H9 (cell line): ENCODE data around the gene YIPF2. TPM values are rescaled to one million over a fixed set of nuclear protein-coding genes. Genes with fewer than 3 reads are reported as not detected.

ENCODE experiments used
- DNase-seq: peaks from one replicate; pipeline ENCODE4 v3.0.0-alpha.2; 2017
- H2AFZ ChIP-seq: one replicate; pipeline ENCODE4 v1.6.1; 2013; ENCODE audit warnings: mild to moderate bottlenecking, low read length, control low read depth, moderate library complexity
- H2AK5ac ChIP-seq: 2 replicates; pipeline ENCODE4 v1.6.1; 2013; ENCODE audit warnings: low read length, control low read depth, mixed read lengths; ENCODE audit not compliant: insufficient read length
- H2BK120ac ChIP-seq: one replicate; pipeline ENCODE4 v1.6.1; 2013; ENCODE audit warnings: low read depth, mild to moderate bottlenecking, low read length, control low read depth, inconsistent platforms; ENCODE audit not compliant: poor library complexity, severe bottlenecking
- H2BK12ac ChIP-seq: 2 replicates; pipeline ENCODE4 v1.6.1; 2013; ENCODE audit warnings: low read length, control low read depth, mixed read lengths, low read depth; ENCODE audit not compliant: insufficient read length
- H2BK15ac ChIP-seq: 2 replicates; pipeline ENCODE4 v1.6.1; 2013; ENCODE audit warnings: low read depth, low read length, control low read depth
- H2BK20ac ChIP-seq: one replicate; pipeline ENCODE4 v1.6.1; 2013; ENCODE audit warnings: low read depth, mild to moderate bottlenecking, low read length, control low read depth, inconsistent platforms; ENCODE audit not compliant: poor library complexity, severe bottlenecking
- H2BK5ac ChIP-seq: 2 replicates; pipeline ENCODE4 v1.6.1; 2013; ENCODE audit warnings: low read length, control low read depth, mixed read lengths; ENCODE audit not compliant: insufficient read length
- H3K14ac ChIP-seq: 2 replicates; pipeline ENCODE4 v1.6.1; 2013; ENCODE audit warnings: low read length, control low read depth; ENCODE audit not compliant: insufficient read depth
- H3K18ac ChIP-seq: 2 replicates; pipeline ENCODE4 v1.6.1; 2013; ENCODE audit warnings: low read depth, mild to moderate bottlenecking, mixed read lengths, low read length, control low read depth; ENCODE audit not compliant: insufficient read length
- H3K23ac ChIP-seq: 2 replicates; pipeline ENCODE4 v1.6.1; 2013; ENCODE audit warnings: low read length, control low read depth, mixed read lengths, low read depth; ENCODE audit not compliant: insufficient read length
- H3K23me2 ChIP-seq: 2 replicates; pipeline ENCODE4 v1.6.1; 2013; ENCODE audit warnings: low read depth, mild to moderate bottlenecking, mixed read lengths, low read length, control low read depth; ENCODE audit not compliant: insufficient read length, poor library complexity, severe bottlenecking
- H3K27ac ChIP-seq: 2 replicates; pipeline ENCODE4 v1.5.1; 2013; ENCODE audit warnings: low read length, control low read depth, mixed read lengths, low read depth; ENCODE audit not compliant: insufficient read length
- H3K27me3 ChIP-seq: 2 replicates; pipeline ENCODE4 v1.6.1; 2013; ENCODE audit warnings: low read length, control low read depth, inconsistent platforms; ENCODE audit not compliant: insufficient read depth
- H3K4ac ChIP-seq: 2 replicates; pipeline ENCODE4 v1.6.1; 2013; ENCODE audit warnings: low read depth, mild to moderate bottlenecking, control low read depth, inconsistent platforms, low read length, moderate library complexity
- H3K4me1 ChIP-seq: 2 replicates; pipeline ENCODE4 v1.6.1; 2013; ENCODE audit warnings: low read length, control low read depth, inconsistent platforms; ENCODE audit not compliant: insufficient read depth
- H3K4me2 ChIP-seq: 2 replicates; pipeline ENCODE4 v1.6.1; 2013; ENCODE audit warnings: low read length, control low read depth, mixed read lengths; ENCODE audit not compliant: insufficient read length, insufficient read depth
- H3K56ac ChIP-seq: 2 replicates; pipeline ENCODE4 v1.6.1; 2013; ENCODE audit warnings: low read depth, mild to moderate bottlenecking, mixed read lengths, low read length, control low read depth; ENCODE audit not compliant: insufficient read length
- H3K79me1 ChIP-seq: 2 replicates; pipeline ENCODE4 v1.6.1; 2013; ENCODE audit warnings: low read depth, mild to moderate bottlenecking, moderate library complexity, low read length, control low read depth, inconsistent platforms; ENCODE audit not compliant: insufficient read depth, poor library complexity, severe bottlenecking
- H3K79me2 ChIP-seq: 2 replicates; pipeline ENCODE4 v1.6.1; 2013; ENCODE audit warnings: low read length, control low read depth, inconsistent platforms; ENCODE audit not compliant: insufficient read depth
- H3K9ac ChIP-seq: 2 replicates; pipeline ENCODE4 v1.6.1; 2013; ENCODE audit warnings: low read length, control low read depth, mixed read lengths; ENCODE audit not compliant: insufficient read length; ENCODE audit errors: extremely low read depth
- H3K9me3 ChIP-seq: one replicate; pipeline ENCODE4 v1.6.1; 2013; ENCODE audit warnings: low read depth, low read length, inconsistent platforms; ENCODE audit not compliant: control insufficient read depth
- H3T11ph ChIP-seq: one replicate; pipeline ENCODE4 v1.6.1; 2013; ENCODE audit warnings: mild to moderate bottlenecking, low read length, control low read depth, inconsistent platforms
- H4K20me1 ChIP-seq: one replicate; pipeline ENCODE4 v1.6.1; 2013; ENCODE audit not compliant: control insufficient read depth, insufficient read length, insufficient read depth
- H4K5ac ChIP-seq: 2 replicates; pipeline ENCODE4 v1.6.1; 2013; ENCODE audit warnings: low read depth, mild to moderate bottlenecking, mixed read lengths, low read length, control low read depth; ENCODE audit not compliant: insufficient read length
- H4K8ac ChIP-seq: replicated peaks from 2 replicates; pipeline ENCODE4 v1.6.1; 2013; ENCODE audit warnings: low read length, control low read depth, mixed read lengths, low read depth; ENCODE audit not compliant: insufficient read length
- H4K91ac ChIP-seq: 2 replicates; pipeline ENCODE4 v1.6.1; 2013; ENCODE audit warnings: low read depth, mild to moderate bottlenecking, moderate library complexity, mixed read lengths, low read length, control low read depth; ENCODE audit not compliant: insufficient read length
- H3K27ac Mint-ChIP-seq, 3 experiments: 2 replicates in 2 of 3; 3 replicates in 1 of 3; pipeline ENCODE4 v1.8.0; 2020 to 2021; ENCODE audit warnings: mixed read lengths in 3 of 3, mild to moderate bottlenecking in 1 of 3, moderate library complexity in 1 of 3
- H3K27me3 Mint-ChIP-seq: 2 replicates; pipeline ENCODE4 v1.8.0; 2021; ENCODE audit warnings: low read depth, mild to moderate bottlenecking, moderate library complexity, mixed read lengths
- H3K36me3 Mint-ChIP-seq, 3 experiments: 2 replicates in 2 of 3; 3 replicates in 1 of 3; pipeline ENCODE4 v1.8.0; 2020 to 2021; ENCODE audit warnings: low read depth in 3 of 3, mixed read lengths in 3 of 3; ENCODE audit not compliant: insufficient read depth in 1 of 3
- H3K4me1 Mint-ChIP-seq, 2 experiments: 2 replicates each; pipeline ENCODE4 v1.8.0; 2020; ENCODE audit warnings: mixed read lengths in 2 of 2
- H3K4me3 Mint-ChIP-seq, 2 experiments: 2 replicates in 1 of 2; 3 replicates in 1 of 2; pipeline ENCODE4 v1.8.0; 2020 to 2021; ENCODE audit warnings: mild to moderate bottlenecking in 2 of 2, mixed read lengths in 2 of 2, moderate library complexity in 1 of 2
- H3K9me3 Mint-ChIP-seq, 2 experiments: 2 replicates in 1 of 2; 3 replicates in 1 of 2; pipeline ENCODE4 v1.8.0; 2020; ENCODE audit warnings: mild to moderate bottlenecking in 2 of 2, mixed read lengths in 2 of 2, moderate library complexity in 1 of 2
- CTCF ChIP-seq: fragments of 200-600 bp; sonication (generic); conservative IDR thresholded peaks from 3 replicates; pipeline ENCODE4 v1.8.0; 2021; ENCODE audit warnings: antibody characterized with exemption, mild to moderate bottlenecking
- WGBS: extraction: QIAGEN DNeasy Blood & Tissue Kit; methylation state at CpG from one replicate; pipeline ENCODE4 v1.1.7; 2013; ENCODE audit warnings: missing lambda C conversion rate, low lambda C conversion rate, mixed read lengths; ENCODE audit not compliant: insufficient read length; ENCODE audit errors: extremely low coverage; 5-methylcytosine and 5-hydroxymethylcytosine counted together
- total RNA-seq: library from RNA; stranded (reverse); gene quantifications from 2 replicates; pipeline ENCODE4 v1.2.1, GENCODE V29; 2021

The YIPF2 gene
- total RNA-seq, 1 experiment from 2014 or later = 58.2 TPM

GRCh38 chr19:10965398-10965797 is 37.0 kb upstream of the YIPF2 start:
- H4K20me1 ChIP-seq = peaks cover 6% of the 10 kb centered on the region
- no peak overlapping the region for H2BK120ac ChIP-seq
- H3K23ac ChIP-seq = no peak overlapping the region
- H3K79me2 ChIP-seq = peaks cover 67% of the 10 kb centered on the region
- no peak overlapping the region for H3K4me3 Mint-ChIP-seq
- no peak overlapping the region for H3K18ac ChIP-seq
- H4K91ac ChIP-seq = no peak overlapping the region
- H3K14ac ChIP-seq = no peak overlapping the region
- H2AK5ac ChIP-seq = no peak overlapping the region
- no peak overlapping the region for H2AFZ ChIP-seq
- no peak overlapping the region for H4K8ac ChIP-seq
- no peaks in the 10 kb centered on the region for H3K27me3 Mint-ChIP-seq
- peaks cover 5% of the 10 kb centered on the region for H3K79me1 ChIP-seq
- H3K9me3 Mint-ChIP-seq = peaks cover 0 to 2% of the 10 kb centered on the region in 2 experiments; a peak in 1 of 5 replicates
- DNase-seq = no peak
- H3K9ac ChIP-seq = no peak overlapping the region
- H3K4me1 Mint-ChIP-seq = peaks cover 43 to 50% of the 10 kb centered on the region in 2 experiments
- no peak overlapping the region for H3K56ac ChIP-seq
- H3K4me1 ChIP-seq = no peaks in the 10 kb centered on the region; the same call in 1 of the 2 replicates
- H3K9me3 ChIP-seq = no peaks in the 10 kb centered on the region
- H3K36me3 Mint-ChIP-seq = peaks cover 11 to 22% (median 14%) of the 10 kb centered on the region in 3 experiments; a peak in 6 of 7 replicates
- H3T11ph ChIP-seq = no peak overlapping the region
- WGBS = no CpG with 5 or more reads among the region's 6 CpGs
- no peak overlapping the region for H3K27ac ChIP-seq
- TF ChIP-seq CTCF = no peak
- H3K27ac Mint-ChIP-seq = peak overlapping the region in 2 of 3 experiments; percentile 14 to 75; a peak in 3 of 7 replicates
- no peaks in the 10 kb centered on the region for H3K27me3 ChIP-seq
- no peak overlapping the region for H2BK20ac ChIP-seq
- no peak overlapping the region for H2BK12ac ChIP-seq
- H4K5ac ChIP-seq = no peak overlapping the region
- no peak overlapping the region for H3K4ac ChIP-seq
- H2BK15ac ChIP-seq = no peak overlapping the region
- no peak overlapping the region for H3K4me2 ChIP-seq
- no peak overlapping the region for H2BK5ac ChIP-seq
- H3K23me2 ChIP-seq = peaks cover 9% of the 10 kb centered on the region
